Astrocyte of the hippocampus (primary cell): ENCODE results near the gene KLF6.

Experiments used
- DNase-seq: peaks from one replicate; pipeline ENCODE4 v3.0.0; 2011; ENCODE audit warnings: low read depth, low spot score

The KLF6 gene

DNA sequence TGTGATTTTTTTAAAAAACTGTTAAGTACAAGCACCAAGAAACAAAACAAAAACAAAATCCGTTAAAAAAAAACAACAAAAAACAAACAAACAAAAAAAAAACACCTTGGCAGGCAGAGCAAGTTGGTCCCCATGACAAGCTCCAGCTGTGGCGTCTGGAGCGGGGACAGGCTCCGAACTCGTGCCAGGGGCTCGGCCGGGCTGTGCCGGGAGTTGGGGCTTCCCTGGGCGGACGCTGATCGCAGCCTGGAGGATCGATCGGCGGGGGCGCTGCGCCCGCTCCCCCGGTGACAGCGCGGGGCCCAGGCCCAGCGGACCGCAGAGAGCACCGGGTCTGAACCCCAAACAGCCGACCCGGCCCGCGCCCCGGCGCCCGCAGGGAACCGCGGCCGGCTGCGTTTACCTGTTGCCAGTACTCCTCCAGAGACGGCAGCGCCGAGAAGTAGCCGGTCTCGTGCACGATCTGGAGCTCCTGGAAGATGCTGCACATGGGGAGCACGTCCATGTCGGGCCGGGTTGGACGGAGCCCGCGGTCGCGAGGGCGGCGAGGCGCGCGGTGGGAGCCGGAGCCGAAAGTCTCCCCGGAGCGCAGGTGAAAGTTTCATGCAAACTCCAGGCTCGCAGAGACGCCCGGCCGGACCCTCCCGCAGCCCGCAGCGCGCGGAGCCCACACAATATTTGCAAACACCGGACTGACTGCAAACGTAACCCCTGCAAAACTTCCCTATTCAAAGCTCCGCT is at the start of gene KLF6:
Gene KLF6 (minus strand): TSS at position 700 of the 741 bp plus-strand sequence. CDS start 195 bp downstream, at position 505.
- DNase-seq = no peak

DNA sequence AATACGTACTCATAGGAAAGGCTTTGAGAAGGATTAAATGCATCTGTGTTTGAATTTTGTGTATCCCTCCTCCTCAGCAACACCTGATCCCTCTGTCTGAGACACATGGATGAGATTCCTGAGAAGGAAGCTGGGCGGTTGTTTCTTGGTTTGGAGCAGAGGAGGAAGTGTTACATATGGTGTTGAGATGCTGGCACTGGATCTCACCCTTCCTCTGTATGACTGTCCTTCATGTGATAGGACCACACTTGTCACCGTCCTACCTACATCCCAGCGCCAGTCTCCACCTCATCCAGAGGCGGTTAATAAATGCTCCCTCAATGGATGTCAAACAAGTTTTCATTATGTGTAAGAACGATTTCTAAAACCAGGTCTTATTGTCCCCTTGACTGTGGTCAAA is 49.4 kb upstream of the KLF6 start:
- DNase-seq = no peak

DNA sequence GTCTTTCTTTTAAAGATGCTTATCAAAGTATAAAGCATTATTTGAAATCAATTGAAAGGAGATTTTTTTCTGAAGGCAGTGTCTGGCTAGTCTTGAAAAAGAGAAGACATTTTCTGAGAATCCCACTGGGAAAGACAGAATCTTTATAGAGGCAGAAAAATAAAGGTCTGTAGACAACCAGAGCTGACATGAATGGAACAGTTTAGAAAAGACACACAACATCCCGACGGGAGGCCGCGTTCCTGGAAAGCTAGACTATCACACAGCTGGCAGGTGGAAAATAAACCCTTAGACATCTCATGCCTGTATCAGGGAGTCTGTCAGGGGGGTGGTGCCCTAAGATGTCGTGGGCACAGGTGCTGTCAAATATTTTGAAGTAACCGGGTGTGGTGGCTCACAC is 48.0 kb upstream of the KLF6 start:
- no peak for DNase-seq

DNA sequence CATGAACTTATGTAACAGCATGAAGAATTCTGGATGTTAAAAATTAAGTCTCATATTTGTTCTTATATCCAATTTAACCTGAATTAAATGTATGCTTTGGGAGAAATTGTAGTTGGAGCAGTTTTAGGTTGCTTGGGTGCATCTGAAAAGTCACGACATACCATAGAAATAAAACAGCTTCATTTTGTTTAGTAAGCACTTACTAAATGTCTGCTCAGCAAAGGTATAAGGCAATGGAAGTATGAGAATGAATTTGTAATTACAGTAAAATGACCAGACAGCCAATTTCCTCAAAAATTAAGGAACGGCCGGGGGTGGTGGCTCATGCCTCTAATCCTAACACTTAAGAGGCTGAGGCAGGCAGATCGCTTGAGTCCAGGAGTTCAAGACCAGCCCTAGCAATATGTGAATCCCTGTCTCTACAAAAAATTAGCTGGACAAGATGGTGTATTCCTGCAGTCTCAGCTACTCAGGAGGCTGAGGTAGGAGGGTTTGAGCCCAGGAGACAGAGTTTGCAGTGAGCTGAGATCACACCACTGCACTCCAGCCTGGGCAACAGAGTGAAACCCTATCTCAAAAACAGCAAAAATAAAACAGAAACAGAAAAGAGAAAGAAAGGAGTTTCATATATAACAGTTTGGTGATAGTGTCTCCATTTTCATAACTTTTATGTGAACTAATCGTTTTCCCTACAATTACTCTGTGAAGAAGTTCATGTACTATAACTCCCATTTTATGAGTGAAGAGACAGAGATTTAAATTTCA is 47.2 kb upstream of the KLF6 start:
- no peak for DNase-seq

DNA sequence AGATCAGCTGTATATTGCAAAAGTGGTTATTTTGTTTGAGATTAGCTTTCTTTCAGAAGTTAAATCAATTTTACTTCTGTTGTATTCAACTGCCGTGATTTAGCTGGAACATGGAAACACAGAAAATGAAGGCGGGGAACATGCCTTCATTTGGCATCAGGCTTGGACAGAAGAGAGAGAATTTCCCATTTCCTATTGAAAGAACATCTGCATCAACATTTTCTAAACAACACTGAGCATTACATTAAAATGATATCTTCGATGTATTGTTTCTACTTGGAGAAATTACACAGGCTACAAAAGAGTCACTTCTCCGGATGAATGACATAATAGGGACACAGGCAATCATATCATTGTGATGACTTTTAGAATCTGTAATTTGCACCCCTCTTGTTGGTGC is 46.6 kb upstream of the KLF6 start:
- no peak for DNase-seq

DNA sequence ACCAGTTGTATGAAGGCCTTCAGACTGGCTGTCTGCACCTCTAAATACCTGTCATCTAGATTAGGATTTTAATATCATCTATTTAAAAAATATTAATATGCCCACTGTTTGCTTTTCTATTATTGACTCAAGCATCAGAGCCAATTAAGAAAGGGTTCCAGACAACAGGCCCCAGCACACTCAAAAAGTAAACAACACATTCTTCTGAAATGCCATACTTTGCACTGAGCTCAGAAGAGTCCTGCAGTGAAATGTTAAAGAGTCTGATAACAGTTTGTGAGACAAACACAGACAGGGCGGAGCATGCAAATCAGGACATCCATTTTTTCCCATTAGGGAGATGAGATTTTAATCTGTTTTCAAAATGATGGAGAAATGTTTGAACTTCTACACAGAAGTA is 45.9 kb upstream of the KLF6 start:
- peak; percentile 51 for DNase-seq

DNA sequence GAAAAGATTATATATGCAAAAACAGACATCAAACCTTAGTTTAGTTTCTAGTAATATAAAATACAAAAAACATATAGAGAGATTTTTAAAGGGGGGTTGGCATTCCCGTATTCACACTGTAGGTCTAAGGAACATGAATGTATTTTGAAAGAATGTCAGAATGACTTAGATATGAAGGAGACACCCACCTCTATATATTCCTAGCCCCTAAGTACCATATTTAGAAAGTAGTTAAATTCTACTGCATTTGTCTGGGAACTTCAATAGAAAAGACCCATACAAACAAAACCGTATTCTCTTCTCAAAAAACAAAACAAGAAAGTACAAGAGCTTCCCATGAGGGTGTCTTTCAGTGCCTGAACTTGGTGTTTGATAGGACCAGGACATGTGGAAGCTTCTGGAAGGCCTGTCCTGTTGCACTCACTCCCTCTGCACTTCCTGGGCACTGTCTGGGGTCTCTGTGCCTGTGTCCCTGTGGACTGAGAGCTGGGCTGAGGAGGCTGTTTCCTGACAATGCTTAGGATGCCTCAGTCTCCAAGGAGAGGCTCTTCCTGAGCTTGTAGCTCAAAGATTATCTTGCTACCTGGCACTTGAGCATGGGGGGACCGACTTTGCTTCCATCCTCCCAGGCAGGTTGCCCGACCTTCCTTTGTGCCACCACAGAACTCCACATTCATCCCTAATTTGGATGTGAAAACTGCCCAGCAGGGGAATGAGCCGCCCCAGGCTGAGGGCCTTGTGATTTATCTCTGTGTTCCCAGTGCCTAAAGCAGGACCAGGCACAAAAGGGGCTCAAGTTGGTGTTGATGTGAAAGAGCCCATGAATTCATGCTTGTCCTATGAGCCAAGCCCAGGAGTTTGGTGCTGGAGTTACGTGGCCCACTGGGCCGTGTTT is 44.4 kb upstream of the KLF6 start:
- DNase-seq = peak; percentile 13

DNA sequence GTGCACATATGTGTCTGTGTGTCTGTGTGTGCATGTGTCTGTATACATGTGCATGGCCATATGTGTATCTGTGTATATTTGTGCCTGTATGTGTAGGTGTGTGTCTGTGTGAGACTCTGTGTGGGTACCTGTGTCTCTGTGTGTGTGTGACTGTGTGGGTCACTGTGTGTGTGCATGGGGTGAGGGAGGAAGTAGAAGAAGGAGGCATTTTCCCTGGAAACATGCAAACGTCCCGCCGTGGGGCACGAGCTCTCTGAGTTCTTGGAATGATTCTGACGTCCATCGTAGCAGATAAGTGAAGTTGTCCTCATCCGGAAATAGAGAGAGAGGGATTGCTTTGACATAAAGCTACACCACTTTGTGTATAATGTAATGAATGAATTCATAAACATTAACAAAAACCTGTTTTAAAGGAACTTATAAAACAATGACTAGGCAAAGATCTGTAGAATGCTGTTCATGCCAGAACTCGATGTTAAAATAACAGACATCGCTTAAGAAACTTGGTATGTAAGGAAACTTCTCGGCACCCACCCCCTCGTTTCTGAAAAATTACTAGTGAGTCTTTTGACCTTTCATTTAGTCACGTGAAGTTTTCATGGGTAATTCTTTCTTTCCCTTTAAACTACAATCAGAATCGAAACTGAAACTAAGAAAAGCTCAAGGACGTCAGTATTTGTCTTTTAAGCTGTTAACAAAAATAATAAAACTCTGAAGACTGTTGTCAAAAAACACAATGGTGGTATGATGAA is 43.6 kb upstream of the KLF6 start:
- DNase-seq = peak; percentile 56

DNA sequence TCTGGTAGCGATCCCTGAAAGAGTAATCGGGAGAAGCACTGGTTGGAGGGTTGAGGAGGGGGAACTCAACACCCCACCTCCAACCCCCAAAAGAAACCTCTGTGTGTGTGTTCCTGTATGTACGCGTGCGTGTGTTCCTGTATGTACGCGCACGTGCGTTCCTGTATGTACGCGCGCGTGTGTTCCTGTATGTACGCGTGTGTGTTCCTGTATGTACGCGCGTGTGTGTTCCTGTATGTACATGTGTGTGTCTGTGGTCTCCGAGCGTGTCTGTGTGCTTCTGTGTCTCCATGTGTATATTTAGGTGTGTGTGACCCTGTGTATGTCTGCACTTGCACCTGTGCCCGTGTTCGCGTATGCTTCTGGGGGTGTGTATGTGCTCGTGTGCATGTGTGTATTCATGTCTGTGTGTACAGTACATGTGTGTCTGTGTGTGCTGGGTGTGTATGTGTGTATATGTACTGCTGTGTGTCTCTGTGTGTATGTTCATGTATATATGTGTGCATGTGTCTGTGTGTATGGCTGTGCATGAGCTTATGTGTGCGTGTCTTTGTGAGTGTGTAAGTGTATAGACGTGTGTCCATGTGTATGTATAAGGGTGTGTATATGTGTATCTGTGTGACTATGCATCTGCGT is 42.9 kb upstream of the KLF6 start:
- DNase-seq = no peak

DNA sequence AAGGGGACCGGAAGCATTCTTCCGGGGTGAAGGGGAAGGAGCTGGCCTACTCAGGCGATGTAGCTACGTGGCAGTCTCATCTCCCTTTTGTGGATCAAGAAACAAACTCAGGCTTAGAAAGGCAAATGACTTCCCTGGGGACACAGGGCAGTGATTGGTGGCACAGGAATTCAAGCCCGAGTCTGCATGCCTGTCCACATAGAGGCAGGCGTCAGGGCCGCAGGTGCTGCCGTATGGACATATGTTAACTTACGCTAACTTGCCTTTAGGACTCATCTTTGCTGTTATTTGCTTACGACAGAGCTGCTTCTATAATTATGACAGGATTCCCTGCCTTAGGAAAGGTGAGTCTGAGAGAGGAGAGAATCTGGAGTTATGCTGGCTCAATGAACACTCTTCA is 42.3 kb upstream of the KLF6 start:
- DNase-seq = no peak

DNA sequence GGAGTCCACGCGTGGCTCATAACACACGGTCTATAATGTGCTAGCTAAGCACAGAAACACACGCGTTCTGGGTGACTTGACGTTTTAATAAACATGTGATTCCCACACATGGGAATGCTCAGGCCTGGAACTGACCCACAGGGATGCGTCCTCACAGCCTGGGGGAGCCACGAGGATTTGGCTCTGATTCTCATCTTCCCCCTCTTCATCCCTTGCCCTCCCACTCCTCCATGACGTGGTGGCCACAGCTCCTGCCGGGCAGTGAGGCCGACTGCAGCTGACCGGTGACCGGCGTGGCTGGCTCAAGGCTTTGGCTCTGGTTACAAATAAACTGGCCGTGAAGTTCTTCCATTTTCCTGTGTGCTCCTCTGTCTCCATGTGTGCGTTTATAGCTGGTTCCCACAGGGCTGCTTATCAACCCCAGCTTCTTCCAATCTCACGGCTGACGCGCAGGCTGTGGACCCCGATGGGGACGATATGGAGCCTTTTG is 40.9 kb upstream of the KLF6 start:
- DNase-seq = no peak

DNA sequence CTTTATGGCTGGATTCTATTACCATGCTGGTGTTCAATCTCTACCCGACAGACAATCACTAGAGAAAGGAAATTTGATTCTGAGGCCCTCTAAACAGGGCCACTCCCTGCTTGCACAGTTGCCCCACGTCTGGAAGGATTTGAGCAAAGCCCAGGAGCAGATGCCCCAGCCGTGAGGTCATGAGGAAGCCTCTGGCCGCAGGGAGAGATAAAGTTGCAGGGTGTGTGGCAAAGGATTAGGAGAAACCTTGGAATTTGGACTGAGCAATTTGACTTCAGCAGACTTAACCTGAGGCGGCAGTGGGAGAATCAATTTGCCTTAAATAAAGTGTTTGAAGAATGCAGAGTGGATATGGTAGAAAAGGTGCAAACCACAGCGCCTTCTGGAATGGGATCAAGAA is 40.2 kb upstream of the KLF6 start:
- DNase-seq = peak; percentile 79

DNA sequence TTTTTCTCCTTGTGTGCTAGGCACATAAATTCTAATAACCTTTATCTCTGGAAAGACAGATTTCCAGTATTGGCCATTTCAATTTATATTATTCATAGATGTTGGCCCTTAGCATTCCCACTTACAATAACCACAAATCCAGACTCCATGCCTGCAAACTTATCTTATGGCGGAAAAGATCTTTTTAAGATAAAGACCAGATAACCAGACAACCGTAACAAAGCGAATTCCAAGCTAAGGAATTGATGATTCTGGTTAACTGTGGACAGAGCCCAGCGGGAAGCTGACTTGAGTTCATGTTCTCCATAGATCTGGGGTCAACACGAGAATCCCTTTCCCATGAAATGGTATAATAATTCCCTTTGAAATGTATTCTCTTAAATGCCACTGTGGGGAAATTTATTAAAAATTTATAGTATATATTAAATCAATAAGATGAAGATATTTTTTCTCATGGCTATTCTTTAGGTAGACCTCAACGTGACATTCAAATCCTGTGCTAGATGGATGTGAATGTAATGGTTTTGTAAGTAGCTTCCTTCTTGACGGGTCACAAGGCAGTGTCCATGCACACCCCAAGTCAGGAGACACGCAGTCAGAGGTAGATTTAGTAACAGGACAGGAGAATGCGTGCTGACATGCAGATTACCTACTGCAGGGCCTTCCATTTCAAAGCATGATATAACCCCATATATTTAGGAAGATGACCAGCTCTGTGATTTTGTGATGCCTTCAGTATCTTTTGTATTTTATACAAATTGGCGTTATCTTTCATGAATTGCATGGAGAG is 37.7 kb upstream of the KLF6 start:
- no peak for DNase-seq

DNA sequence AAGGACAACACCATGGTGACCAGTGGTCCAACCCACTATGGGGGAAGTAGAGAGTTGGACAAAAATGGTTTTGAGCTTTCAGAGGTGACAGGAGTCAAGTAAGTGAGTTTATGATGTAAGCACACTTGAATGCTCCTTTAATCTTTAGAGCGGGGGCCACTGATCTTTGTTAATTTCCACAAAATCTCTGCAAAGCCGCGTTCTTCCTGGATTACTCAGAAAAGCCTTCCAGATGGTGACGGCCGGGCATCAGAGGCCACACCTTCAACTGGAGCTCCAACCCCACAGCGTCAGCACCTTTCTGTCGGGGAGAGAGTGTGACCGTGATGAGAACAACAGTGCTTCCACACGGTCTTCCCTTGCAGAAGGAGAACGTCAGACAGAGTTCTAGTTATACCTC is 35.2 kb upstream of the KLF6 start:
- DNase-seq = no peak

DNA sequence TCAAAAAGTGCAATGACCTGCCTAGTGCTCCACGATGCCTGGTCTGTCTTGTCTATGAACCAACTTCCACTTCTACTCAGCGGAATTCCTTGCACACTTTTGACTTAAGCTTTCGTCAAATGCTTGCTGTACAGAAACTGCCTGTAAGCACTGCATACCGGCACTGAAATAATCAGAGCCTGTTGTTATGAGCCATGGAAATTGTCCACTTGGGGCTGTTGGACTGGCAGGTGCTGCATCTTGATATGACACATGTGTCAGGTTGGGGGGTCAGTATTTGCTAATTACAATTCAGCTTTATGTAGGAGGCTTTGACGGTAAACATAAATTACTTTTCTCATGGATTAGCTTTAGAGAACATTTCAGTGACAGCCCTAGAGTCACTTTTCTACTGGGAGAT is 32.0 kb upstream of the KLF6 start:
- DNase-seq = no peak

DNA sequence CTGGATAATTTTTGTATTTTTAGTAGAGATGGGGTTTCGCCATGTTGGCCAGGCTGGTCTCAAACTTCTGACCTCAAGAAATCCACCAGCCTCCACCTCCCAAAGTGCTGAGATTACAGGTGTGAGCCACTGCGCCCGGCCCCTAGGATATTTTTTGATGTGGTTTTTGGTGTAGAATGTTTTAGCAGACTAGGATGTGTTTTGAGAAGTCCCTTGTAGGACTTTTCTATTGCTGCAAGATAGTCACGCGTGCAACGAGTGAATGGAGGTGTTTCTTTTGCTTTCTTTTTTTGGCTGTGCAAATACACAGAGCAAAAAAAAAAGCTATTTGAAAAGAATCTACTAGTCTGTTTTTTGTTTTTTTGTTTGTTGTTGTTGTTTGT is 29.8 kb upstream of the KLF6 start:
- DNase-seq = no peak

DNA sequence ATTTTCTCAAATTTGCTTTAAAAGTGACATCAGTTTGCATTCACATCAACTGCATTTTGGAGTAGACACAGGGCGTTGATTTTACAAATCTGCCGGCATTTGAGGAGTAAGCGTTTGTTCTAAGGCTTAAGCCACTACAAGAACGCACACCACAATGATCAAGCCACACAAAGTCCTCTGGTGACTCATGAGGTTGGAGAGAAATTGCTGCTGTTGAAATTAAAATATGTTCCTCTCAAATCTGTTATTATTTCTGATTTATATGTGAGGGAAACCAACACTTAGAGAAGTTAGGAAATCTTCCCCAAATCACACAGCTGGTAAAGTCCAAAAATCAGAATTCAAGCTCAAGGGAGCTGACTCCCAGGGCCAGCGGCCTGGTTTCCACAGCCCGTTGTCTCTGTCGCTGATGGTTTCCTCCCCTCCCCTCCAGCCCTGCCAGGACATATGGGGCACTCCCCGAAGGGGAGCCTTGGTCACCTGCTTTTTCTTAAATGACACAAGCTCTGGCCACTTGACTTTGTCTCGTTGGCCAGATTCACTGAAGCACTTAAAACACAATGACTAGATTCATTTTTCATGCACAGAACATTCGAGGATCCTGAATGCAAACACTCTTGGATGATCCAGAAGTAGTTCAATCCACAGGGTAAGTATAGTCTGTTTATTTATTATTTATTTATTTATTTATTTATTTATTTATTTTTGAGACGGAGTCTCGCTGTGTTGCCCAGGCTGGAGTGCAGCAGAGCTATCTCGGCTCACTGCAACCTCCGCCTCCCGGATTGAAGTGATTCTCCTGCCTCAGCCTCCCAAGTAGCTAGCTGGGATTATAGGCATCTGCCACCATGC is 29.2 kb upstream of the KLF6 start:
- DNase-seq = peak; percentile 80

DNA sequence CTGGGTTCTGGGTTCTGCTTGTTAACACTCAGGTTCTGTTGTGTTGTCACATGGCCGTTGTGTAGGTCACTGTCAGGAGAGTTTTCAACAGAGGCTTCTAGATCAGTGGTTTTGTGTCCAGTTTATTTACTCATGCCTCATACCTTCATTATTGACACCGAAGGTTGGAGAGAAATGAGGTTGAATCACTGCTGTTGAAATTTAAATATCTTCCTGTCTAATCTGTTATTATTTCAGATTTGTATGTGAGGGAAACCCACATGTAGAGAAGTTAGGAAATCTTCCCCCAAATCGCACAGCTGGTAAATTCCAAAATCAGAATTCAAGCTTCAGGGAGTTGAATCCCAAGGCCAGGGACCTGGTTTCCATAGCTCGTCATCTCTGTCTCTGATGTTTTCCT is 28.3 kb upstream of the KLF6 start:
- peak; percentile 9 for DNase-seq

DNA sequence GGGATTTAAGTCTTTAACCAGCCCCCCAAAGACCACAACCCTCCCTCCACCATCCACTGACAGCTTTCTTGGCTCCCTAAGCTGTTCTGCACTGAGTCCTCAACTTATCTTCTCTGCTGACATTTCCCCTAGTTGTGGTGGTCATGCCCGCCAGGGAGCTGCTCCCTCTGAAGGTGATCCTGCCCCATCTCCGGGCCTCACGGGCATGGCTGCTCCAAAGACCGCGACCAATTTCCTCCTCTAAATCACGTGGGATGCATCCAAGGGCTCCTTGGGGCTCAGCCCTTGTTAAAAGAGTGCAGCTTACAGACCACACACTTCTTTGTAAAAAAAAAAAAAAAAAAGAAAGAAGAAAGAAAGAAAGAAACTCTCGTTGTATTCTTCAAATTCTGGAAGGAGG is 27.1 kb upstream of the KLF6 start:
- no peak for DNase-seq
